Urinary bladder (tissue), 4 donors: ENCODE results near the gene POLR2A. TPM values are rescaled to one million over a fixed set of nuclear protein-coding genes. Genes with fewer than 3 reads are reported as not detected.

Source experiments
- DNase-seq: peaks from one replicate; pipeline ENCODE4 v3.0.0-alpha.2; 2015; ENCODE audit errors: extremely low spot score
- H3K27ac ChIP-seq: one replicate; pipeline ENCODE4 v1.5.1; 2013; ENCODE audit warnings: low read depth, mild to moderate bottlenecking, moderate library complexity
- H3K36me3 ChIP-seq: one replicate; pipeline ENCODE4 v1.6.1; 2013; ENCODE audit warnings: mild to moderate bottlenecking, moderate library complexity; ENCODE audit not compliant: insufficient read depth
- H3K4me1 ChIP-seq: one replicate; pipeline ENCODE4 v1.6.1; 2013; ENCODE audit warnings: mild to moderate bottlenecking, moderate library complexity; ENCODE audit not compliant: insufficient read depth
- H3K4me3 ChIP-seq: one replicate; pipeline ENCODE4 v1.5.1; 2013; ENCODE audit warnings: low read depth, low read length
- WGBS: extraction: QIAGEN DNeasy Blood & Tissue Kit; methylation state at CpG from one replicate; pipeline ENCODE4 v1.1.7; 2013; 5-methylcytosine and 5-hydroxymethylcytosine counted together
- polyA plus RNA-seq: library from polyadenylated mRNA; stranded (reverse); fragments of 200-250 nt; gene quantifications from one replicate; pipeline ENCODE4 v1.2.3, GENCODE V29; 2013
- total RNA-seq: library from RNA; depleted of rRNA; stranded (reverse); fragments of >200 nt; gene quantifications from one replicate; pipeline ENCODE4 v1.2.3, GENCODE V29; 2014
- donor health status: healthy with polysubstance abuse.
- donor health status: healthy.

POLR2A gene
- total and polyA plus RNA-seq, 2 donors: 32.2 to 52.3 TPM

DNA sequence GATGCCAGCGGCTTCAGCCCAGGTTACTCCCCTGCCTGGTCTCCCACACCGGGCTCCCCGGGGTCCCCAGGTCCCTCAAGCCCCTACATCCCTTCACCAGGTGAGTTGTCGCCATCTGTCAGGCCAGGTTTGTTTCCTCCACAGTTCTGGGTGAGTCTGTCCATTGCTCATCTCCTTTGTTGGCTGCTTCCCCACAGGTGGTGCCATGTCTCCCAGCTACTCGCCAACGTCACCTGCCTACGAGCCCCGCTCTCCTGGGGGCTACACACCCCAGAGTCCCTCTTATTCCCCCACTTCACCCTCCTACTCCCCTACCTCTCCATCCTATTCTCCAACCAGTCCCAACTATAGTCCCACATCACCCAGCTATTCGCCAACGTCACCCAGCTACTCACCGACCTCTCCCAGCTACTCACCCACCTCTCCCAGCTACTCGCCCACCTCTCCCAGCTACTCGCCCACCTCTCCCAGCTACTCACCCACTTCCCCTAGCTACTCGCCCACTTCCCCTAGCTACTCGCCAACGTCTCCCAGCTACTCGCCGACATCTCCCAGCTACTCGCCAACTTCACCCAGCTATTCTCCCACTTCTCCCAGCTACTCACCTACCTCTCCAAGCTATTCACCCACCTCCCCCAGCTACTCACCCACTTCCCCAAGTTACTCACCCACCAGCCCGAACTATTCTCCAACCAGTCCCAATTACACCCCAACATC is 28.8 kb downstream of the POLR2A start:
- H3K36me3 ChIP-seq: peaks cover 12% of the 10 kb centered on the region
- WGBS: 88% methylated on average over 20 of the region's 20 CpGs

DNA sequence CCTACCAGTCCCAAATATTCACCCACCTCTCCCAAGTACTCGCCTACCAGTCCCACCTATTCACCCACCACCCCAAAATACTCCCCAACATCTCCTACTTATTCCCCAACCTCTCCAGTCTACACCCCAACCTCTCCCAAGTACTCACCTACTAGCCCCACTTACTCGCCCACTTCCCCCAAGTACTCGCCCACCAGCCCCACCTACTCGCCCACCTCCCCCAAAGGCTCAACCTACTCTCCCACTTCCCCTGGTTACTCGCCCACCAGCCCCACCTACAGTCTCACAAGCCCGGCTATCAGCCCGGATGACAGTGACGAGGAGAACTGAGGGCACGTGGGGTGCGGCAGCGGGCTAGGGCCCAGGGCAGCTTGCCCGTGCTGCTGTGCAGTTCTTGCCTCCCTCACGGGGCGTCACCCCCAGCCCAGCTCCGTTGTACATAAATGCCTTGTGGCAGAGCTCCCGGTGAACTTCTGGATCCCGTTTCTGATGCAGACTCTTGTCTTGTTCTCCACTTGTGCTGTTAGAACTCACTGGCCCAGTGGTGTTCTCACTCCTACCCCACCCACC is 29.8 kb downstream of the POLR2A start:
- 72% methylated on average over 17 of the region's 17 CpGs for WGBS
- H3K36me3 ChIP-seq: peaks cover 12% of the 10 kb centered on the region
- no peak overlapping the region for H3K27ac ChIP-seq
- H3K4me3 ChIP-seq: no peak overlapping the region
- H3K4me1 ChIP-seq: no peaks in the 10 kb centered on the region
- DNase-seq: no peak

More for the DNA sequence above, 28.8 kb downstream of the POLR2A start:
- Histone ChIP-seq H3K4me3 (no peak overlapping the region), H3K4me1 (no peaks in the 10 kb centered on the region), H3K27ac (no peak overlapping the region)
- no peak for DNase-seq

DNA sequence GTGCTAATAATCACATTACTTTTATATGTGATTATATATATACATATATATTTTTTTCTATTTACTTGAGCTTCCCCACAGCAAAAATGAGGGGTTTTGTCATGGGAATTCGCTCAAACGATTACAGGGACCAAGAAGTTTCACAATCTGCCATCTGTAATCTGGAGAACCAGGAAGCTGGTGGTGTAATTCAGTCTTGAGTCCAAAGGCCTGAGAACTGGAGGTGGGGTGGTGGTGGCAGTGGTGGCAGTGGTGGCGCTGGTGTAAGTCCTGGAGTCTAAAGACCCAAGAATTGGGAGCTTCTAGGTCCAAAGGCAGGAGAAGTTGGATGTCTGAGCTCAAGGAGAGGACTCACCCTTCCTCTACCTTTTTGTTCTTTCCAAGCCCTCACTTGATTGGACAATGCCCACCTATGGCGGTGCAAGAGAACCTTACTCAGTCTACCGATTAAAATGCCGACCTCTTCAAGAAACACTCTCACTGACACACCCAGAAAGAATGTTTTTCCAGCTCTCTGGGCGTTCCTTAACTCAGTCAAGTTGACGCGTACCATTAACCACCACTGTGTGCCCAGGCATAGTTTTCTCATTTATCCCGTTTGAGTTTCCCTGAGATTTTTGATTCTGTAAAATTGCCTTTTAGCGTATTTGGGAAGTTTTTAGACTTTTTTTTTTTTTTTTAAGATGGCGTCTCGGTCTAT is 31.9 kb downstream of the POLR2A start:
- no peak overlapping the region for H3K27ac ChIP-seq
- no peak overlapping the region for H3K4me3 ChIP-seq
- 88% methylated on average over 13 of the region's 13 CpGs for WGBS
- H3K36me3 ChIP-seq: peaks cover 12% of the 10 kb centered on the region
- no peaks in the 10 kb centered on the region for H3K4me1 ChIP-seq
- DNase-seq: no peak

DNA sequence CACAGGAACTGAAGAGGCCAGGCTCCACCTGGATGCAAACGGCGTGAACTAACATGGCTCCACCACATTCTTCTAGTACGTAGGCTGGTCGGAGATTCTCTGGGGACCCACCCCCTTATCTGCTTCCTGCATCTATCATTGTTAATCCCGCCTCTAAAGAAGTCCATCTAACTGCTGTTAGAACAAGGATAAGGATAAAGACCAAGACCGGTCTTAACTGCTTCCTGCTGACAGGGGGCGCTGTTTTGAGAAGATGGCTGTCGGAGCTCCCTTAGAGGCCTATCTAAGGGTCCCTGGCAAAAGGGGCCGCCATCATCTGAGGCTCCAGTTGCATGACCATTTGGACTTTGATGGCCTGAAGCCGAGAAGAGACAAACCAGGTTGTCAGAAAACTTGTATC is 38.9 kb downstream of the POLR2A start:
- H3K4me3 ChIP-seq: no peak overlapping the region
- H3K27ac ChIP-seq: no peak overlapping the region
- WGBS: 34% methylated on average over 10 of the region's 10 CpGs

DNA sequence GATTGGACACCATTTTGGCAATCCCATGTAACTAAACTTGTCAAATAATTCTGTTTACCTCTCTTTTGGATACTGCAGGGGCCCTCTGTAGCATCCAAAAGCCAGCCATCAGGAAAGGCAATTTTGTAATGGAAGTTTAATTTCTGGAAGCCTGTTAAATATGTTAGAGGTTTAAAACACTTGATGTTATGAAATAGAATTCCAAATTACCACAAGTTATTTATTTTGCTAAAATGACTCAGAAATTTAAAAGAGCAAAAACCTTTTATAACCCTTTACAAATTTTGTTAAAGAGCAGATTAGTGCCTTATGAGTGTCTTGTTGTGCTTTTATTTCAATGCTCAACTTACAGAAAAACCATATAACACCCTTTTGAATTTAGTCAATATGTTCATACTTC is 44.7 kb downstream of the POLR2A start:
- Histone ChIP-seq H3K4me1 (no peaks in the 10 kb centered on the region), H3K4me3 (no peak overlapping the region), H3K36me3 (no peaks in the 10 kb centered on the region), H3K27ac (no peak overlapping the region)
- DNase-seq: no peak

More for the DNA sequence above, 38.9 kb downstream of the POLR2A start:
- H3K36me3 ChIP-seq: no peaks in the 10 kb centered on the region
- DNase-seq: no peak
- no peaks in the 10 kb centered on the region for H3K4me1 ChIP-seq

DNA sequence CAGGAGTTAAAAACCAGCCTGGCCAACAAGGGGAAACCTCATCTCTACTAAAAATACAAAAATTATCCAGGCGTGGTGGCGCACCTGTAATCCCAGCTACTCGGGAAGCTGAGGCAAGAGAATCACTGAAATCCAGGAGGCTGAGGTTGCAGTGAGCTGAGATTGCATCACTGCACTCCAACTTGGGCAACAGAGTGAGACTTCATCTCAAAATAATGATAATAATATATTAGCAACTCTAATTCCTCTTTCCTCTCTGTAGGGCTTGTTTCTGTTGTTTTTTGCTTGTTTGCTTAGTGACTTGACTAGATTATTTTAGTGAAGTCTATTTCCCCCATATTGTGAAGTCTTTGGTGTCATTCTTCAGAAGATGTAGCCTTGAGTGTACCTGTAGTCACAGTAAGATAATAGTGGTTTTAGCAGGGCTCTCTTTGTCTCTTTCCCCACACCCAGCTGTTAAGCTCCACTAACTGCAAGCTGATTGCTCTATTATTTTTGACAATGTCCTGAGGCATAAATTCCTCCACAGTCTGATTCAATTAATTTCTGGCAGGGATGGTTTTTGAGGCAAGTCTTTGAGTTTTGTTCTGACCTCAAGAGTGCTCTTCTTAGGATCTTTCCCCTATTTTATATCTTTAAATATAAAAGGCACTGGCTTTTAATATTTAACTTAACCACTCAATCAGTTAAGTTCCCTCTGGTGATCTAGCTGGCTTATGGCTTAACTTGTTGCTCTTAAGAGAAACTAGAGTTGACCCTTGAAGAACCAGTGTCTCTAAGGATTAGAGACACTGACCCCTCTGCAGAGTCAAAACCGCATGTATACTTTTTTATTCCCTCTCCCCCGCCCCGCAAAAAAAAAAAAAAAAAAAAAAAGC is 46.1 kb downstream of the POLR2A start:
- Histone ChIP-seq H3K4me3 (no peak overlapping the region), H3K4me1 (no peaks in the 10 kb centered on the region), H3K27ac (no peak overlapping the region), H3K36me3 (no peaks in the 10 kb centered on the region)
- DNase-seq: no peak
- WGBS: 87% methylated on average over 6 of the region's 6 CpGs

DNA sequence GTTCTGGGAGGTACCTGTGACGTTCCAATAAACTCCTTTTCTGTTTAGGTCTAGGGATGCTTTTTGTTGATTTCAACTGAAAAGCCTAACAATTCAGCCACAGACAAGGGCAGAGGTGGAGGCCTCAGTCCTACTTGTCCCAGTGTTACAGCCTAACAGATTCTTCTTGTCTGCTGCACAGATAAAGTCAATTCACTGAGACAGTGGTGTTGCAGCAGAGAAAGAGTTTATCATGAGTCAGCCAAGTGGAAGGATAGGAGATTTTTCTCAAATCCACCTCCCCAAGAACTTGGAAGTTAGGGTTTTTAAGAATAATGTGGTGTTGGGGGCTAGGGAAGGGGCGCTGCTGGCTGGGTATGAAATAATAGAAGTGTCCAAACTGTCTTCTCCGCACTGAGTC is 53.9 kb downstream of the POLR2A start:
- no peak overlapping the region for H3K4me3 ChIP-seq
- 90% methylated on average over 3 of the region's 3 CpGs for WGBS

DNA sequence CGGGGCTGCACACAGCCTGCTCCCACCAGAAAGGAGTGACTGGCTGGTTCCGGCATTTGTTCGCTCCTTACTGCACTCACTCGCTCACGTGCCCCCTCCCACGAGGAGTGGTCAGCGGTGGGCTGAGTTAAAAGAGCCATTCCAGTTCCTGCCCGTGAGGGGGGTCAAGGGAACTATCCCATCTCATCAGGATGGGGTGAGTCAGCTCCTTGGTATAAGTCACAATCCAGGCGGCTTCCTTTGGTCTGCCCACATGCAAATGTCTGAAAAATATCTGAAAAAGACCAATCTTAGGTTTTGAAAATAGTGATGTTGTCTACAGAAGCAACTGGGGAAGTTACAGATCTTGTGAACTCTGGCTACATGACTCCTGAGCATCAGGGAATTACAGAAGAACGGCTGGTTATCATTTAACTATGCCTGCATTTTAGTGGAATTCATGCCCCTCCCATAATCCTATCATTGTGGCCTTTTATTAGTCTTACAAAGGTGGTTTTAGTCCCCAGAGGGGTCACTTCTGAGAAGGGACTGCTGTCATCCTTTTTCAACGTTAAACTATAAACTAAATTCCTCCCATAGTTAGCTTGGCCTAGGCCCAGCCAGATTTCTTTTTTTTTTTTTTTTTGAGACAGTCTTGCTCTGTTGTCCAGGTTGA is 54.9 kb downstream of the POLR2A start:
- WGBS: 61% methylated on average over 11 of the region's 11 CpGs
- no peak for DNase-seq
- Histone ChIP-seq H3K4me1 (no peaks in the 10 kb centered on the region), H3K4me3 (no peak overlapping the region), H3K36me3 (no peaks in the 10 kb centered on the region), H3K27ac (no peak overlapping the region)

More for the DNA sequence above, 53.9 kb downstream of the POLR2A start:
- no peak overlapping the region for H3K27ac ChIP-seq
- no peak for DNase-seq
- no peaks in the 10 kb centered on the region for H3K36me3 ChIP-seq
- no peaks in the 10 kb centered on the region for H3K4me1 ChIP-seq

DNA sequence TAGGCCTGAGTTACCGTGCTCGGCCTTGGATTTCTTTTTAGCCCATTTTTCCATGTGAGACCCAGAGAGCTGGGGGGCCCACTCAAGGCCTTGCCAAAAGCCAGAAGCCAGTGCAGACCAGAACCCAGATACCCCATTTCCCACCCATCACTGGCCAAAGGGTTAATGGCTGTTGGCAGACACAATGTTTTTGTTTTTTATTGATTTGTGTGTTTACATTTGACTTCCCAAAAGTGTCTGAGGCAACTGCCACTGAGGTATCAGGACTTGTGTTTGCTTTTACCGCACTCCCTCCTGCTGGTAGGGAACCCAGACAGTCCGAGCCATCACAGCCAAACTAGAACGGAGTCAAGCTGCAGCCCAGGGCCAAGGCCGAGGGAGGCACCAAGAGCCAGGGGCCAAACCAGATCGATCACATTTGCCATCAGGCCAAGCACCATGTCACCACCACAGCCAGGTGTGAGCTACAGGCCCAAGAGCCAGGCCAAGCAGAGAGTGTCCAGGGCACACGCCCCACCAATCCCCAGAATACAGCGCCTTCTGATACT is 57.0 kb downstream of the POLR2A start:
- H3K27ac ChIP-seq: no peak overlapping the region
- H3K4me3 ChIP-seq: no peak overlapping the region
- H3K4me1 ChIP-seq: no peaks in the 10 kb centered on the region
- H3K36me3 ChIP-seq: no peaks in the 10 kb centered on the region
- 93% methylated on average over 9 of the region's 9 CpGs for WGBS
- DNase-seq: no peak

DNA sequence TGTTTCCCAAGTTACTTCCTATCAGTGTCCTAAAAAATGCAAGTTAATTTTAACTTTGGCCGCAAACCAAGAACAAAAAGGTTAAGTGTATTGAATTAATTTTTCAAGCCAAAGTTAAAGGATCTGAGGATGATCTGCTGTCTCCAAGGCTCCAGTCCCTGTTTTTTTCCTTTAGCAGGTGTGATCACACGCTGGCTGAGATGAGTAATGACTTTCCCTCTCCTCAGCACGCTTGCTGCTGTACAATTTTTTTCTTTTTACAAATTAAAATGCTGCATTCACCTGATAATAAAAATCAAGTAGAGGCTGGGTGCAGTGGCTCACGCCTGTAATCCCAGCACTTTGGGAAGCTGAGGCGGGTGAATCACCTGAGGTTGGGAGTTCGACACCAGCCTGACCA is 60.7 kb downstream of the POLR2A start:
- no peak overlapping the region for H3K4me3 ChIP-seq
- 72% methylated on average over 6 of the region's 6 CpGs for WGBS

DNA sequence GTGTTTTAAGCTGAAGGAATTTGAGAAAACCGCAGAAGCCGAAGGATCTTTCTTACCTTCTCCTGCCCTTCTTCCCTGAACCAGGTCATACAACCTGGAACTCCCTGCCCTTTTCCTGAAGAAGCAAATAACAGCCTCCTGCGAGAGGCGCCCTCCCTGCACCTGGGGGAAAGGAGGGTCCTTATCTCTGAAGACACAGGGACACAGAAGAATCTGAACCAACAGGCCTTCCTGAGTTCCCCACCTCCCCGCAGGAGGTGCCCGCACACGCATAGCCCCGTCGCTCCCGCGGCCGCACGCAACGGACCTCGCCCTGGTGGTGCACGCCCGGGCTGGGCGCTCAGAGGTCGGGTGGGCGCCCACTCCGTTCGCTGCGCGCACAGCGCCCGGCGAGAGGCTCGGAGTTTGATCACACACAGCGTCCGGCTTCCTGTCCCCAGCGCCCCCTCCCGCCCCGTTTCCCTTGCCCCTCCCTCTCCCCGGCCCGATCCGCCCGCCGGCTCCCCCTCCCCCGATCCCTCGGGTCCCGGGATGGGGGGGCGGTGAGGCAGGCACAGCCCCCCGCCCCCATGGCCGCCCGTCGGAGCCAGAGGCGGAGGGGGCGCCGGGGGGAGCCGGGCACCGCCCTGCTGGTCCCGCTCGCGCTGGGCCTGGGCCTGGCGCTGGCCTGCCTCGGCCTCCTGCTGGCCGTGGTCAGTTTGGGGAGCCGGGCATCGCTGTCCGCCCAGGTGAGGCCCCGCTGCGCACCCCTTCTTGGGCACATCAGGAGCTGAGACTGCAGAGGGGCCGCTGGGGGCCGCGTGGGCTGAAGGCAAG is 64.6 kb downstream of the POLR2A start, which contains the start of gene TNFSF12:
Gene TNFSF12 (plus strand): TSS at position 474 of the 816 bp plus-strand sequence. CDS start 96 bp downstream, at position 570.
- no peak for DNase-seq
- 2% methylated on average over 65 of the region's 65 CpGs for WGBS
- Histone ChIP-seq H3K4me1 (no peaks in the 10 kb centered on the region), H3K27ac (peak within 1 kb of the TSS; percentile 64), H3K4me3 (peak within 1 kb of the TSS; percentile 74), H3K36me3 (no peaks in the 10 kb centered on the region)

More for the DNA sequence above, 60.7 kb downstream of the POLR2A start:
- Histone ChIP-seq H3K4me1 (no peaks in the 10 kb centered on the region), H3K27ac (no peak overlapping the region), H3K36me3 (no peaks in the 10 kb centered on the region)
- no peak for DNase-seq
